KMS-11 (cell line): ENCODE data around the gene EPHB3.

ENCODE experiments used
- H2AFZ ChIP-seq: fragments of 200-600 bp; sonication (generic); 2 replicates; pipeline ENCODE4 v1.6.1; 2016; ENCODE audit warnings: antibody characterized with exemption, mixed run types, low read depth
- H3K27ac ChIP-seq: fragments of 200-600 bp; sonication (generic); 2 replicates; pipeline ENCODE4 v1.6.1; 2016; ENCODE audit warnings: mild to moderate bottlenecking, mixed run types
- H3K27me3 ChIP-seq: fragments of 200-600 bp; sonication (generic); 2 replicates; pipeline ENCODE4 v1.6.1; 2017; ENCODE audit warnings: mild to moderate bottlenecking, low read depth, mixed run types, moderate library complexity; ENCODE audit not compliant: insufficient read depth
- H3K36me3 ChIP-seq: fragments of 200-600 bp; sonication (generic); 2 replicates; pipeline ENCODE4 v1.6.1; 2017; ENCODE audit warnings: mild to moderate bottlenecking, mixed run types; ENCODE audit not compliant: insufficient read depth
- H3K4me1 ChIP-seq: fragments of 200-600 bp; sonication (generic); 2 replicates; pipeline ENCODE4 v1.6.1; 2016; ENCODE audit warnings: mild to moderate bottlenecking, low read depth, mixed run types; ENCODE audit not compliant: poor library complexity, severe bottlenecking
- H3K4me2 ChIP-seq: fragments of 200-600 bp; sonication (generic); 2 replicates; pipeline ENCODE4 v1.7.0; 2016; ENCODE audit warnings: mild to moderate bottlenecking, mixed run types
- H3K4me3 ChIP-seq: fragments of 200-600 bp; sonication (generic); IDR thresholded peaks from 2 replicates; pipeline ENCODE4 v1.6.1; 2017; ENCODE audit warnings: low read depth, low read length, mixed read lengths; ENCODE audit not compliant: insufficient read depth
- H3K79me2 ChIP-seq: fragments of 200-600 bp; sonication (generic); 2 replicates; pipeline ENCODE4 v1.6.1; 2016; ENCODE audit warnings: low read depth, mixed run types; ENCODE audit not compliant: insufficient read depth
- H3K9ac ChIP-seq: fragments of 200-600 bp; sonication (generic); 2 replicates; pipeline ENCODE4 v1.6.1; 2016; ENCODE audit warnings: mild to moderate bottlenecking, mixed run types
- H4K20me1 ChIP-seq: fragments of 200-600 bp; sonication (generic); 2 replicates; pipeline ENCODE4 v1.6.1; 2016; ENCODE audit warnings: mild to moderate bottlenecking, mixed run types; ENCODE audit not compliant: insufficient read depth
- CTCF ChIP-seq: fragments of 200-600 bp; sonication (generic); conservative IDR thresholded peaks from 2 replicates; pipeline ENCODE4 v1.6.1; 2017; ENCODE audit warnings: low read depth, mild to moderate bottlenecking, antibody characterized with exemption, low read length, moderate library complexity, mixed read lengths

EPHB3 gene

GRCh38 chr3:184546252-184546651, 15.3 kb upstream of the EPHB3 start:
- no peaks in the 10 kb centered on the region for H3K4me1 ChIP-seq
- no peaks in the 10 kb centered on the region for H3K79me2 ChIP-seq
- H3K36me3 ChIP-seq, result no peaks in the 10 kb centered on the region
- H4K20me1 ChIP-seq, result no peaks in the 10 kb centered on the region
- no peak overlapping the region for H3K9ac ChIP-seq
- peaks cover 27% of the 10 kb centered on the region for H3K27me3 ChIP-seq
- no peak overlapping the region for H3K4me2 ChIP-seq
- TF ChIP-seq CTCF, result no peak
- no peak overlapping the region for H3K27ac ChIP-seq
- no peak overlapping the region for H2AFZ ChIP-seq
- no peak overlapping the region for H3K4me3 ChIP-seq

DNA sequence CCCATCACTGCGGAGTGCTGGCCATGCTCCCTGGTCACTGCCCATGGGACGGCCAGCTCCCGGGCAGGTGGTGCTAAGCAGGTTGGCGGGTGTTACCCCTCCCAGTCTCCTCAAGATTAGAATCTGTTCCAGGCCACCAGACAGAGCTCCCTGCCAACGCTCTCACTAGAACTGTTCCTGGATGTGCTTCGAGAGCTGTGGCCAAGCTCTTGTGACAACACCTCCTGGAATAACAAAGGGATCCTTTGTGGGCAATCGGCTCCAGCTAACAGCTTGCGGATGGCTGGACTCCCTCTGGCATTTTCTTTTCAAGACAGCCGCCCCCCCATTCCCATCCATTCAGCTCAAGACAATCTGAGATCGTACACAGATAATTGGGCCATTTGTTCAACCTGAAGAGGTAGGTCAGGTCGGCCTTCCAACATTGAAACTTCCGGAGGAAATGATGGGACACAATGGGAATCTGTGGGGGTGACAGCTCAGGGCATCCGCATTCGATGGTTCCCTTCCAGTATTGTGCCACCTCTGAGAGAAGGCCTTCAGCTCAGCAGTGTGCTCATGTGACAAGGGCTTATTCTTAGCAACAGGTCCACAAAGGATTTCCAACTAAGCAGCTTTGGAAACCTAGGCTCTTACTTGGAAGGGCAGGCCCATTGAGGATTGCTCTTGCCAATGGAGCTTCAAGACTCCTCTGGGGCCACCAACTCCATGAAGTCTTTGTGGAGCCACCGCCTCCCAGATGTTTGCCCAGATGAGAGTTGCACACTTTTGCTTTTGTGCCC, 11.6 kb upstream of the EPHB3 start:
- H3K9ac ChIP-seq, result no peak overlapping the region
- no peaks in the 10 kb centered on the region for H3K36me3 ChIP-seq
- no peaks in the 10 kb centered on the region for H4K20me1 ChIP-seq
- H3K4me2 ChIP-seq, result no peak overlapping the region
- no peaks in the 10 kb centered on the region for H3K4me1 ChIP-seq
- no peaks in the 10 kb centered on the region for H3K79me2 ChIP-seq
- no peak overlapping the region for H3K4me3 ChIP-seq
- peaks cover 10% of the 10 kb centered on the region for H3K27me3 ChIP-seq
- no peak for TF ChIP-seq CTCF
- H2AFZ ChIP-seq, result no peak overlapping the region
- H3K27ac ChIP-seq, result no peak overlapping the region

DNA sequence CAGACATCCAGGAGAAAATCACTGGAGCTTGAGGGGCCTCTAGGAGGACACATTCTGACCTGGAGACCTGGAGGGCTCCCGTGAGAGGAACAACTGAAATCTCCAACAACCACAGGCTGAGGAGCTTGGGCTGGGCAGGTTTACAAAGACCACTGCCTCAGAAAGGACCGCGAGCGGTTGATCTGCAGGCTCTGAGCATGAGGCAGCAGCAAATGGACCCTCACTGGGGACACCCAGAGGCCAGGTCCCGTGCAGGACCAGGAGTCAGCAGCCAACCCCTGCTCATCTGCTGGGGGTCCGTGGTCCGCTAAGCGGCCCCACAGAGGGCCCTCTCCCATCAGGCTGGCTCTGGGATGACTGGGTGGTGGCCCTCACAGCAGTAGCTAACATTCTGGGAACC, 10.5 kb upstream of the EPHB3 start:
- Histone ChIP-seq H3K79me2 (no peaks in the 10 kb centered on the region), H3K4me2 (no peak overlapping the region), H3K4me1 (no peaks in the 10 kb centered on the region), H3K27me3 (peaks cover 5% of the 10 kb centered on the region; the same call in 1 of the 2 replicates), H2AFZ (no peak overlapping the region), H3K27ac (no peak overlapping the region), H3K9ac (no peak overlapping the region), H4K20me1 (no peaks in the 10 kb centered on the region), H3K4me3 (no peak overlapping the region), H3K36me3 (no peaks in the 10 kb centered on the region)
- TF ChIP-seq CTCF, result no peak

GRCh38 chr3:184551614-184552256, 9.8 kb upstream of the EPHB3 start:
- Histone ChIP-seq H2AFZ (no peak overlapping the region), H4K20me1 (no peaks in the 10 kb centered on the region), H3K79me2 (no peaks in the 10 kb centered on the region), H3K36me3 (no peaks in the 10 kb centered on the region), H3K9ac (no peak overlapping the region), H3K4me3 (no peak overlapping the region), H3K4me2 (no peak overlapping the region), H3K4me1 (no peaks in the 10 kb centered on the region), H3K27me3 (peaks cover 10% of the 10 kb centered on the region; the same call in 1 of the 2 replicates), H3K27ac (no peak overlapping the region)
- no peak for TF ChIP-seq CTCF
